Pulmonary artery endothelial cell (primary cell): ENCODE results near the gene CDH2. TPM values are rescaled to one million over a fixed set of nuclear protein-coding genes. Genes with fewer than 3 reads are reported as not detected.

Experiments used
- DNase-seq: peaks from one replicate; pipeline ENCODE4 v3.0.0-alpha.2; 2011; ENCODE audit warnings: low read depth, low spot score
- total RNA-seq: library from RNA; depleted of rRNA; stranded (reverse); fragments of >200 nt; gene quantifications from 2 replicates; pipeline ENCODE4 v1.2.3, GENCODE V29; 2014

The CDH2 gene
- total RNA-seq, 1 donor from 2014 or later = 36.5 TPM

DNA sequence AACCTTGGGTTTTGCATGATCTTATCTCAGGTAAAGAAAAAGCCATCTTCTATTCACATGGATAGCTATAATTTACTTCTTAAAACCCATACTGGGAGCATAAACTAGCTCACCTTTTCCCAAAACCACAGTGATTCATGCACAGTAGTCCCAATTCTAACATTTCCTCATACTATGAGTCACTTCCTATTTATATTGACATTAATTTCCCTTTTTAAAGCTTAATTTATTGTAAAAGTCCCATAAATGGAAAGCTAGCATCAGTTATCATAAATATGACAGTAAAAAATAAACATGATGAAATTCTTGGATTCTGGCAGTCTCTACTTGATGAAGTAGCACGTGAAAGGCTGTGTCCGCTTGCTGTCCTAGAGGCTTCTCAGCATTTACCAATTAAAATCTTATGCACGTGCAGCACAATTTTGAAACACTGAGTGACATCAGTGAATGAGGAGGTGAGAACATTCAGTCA is 180.1 kb downstream of the CDH2 start:
- DNase-seq = no peak

DNA sequence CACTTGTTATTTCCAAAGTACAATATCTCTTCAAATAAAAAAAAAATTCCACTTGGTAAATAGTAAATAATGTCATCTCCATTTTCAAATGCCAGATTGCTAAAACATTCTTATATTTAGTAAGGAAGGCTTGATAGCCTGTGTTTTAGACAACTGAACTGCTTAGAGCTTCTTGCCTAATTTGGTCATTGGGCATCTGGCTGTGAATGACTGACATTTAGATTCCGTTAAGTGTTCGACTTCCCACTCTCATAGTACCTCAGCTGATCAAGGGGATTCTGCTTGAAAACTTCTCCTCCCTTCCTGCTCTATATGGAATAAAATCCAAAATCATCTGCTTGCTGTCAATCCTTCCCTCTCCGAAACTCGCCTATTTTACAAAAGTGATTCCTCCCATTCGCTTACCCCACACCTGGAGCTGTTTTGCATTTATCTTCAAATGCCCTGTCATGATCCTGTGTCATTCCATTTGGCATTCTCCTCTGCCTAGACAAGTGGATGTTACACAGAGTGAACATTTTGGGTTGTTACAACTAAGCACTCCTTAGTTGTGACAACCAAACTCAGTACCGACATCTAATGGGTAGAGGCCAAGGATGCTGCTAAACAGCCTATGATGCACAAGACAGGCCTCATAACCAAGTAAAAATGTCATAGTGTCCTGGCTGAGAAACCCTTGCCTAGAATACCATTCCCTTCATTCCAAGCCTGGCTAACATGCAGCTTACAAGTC is 181.0 kb downstream of the CDH2 start:
- DNase-seq = no peak

DNA sequence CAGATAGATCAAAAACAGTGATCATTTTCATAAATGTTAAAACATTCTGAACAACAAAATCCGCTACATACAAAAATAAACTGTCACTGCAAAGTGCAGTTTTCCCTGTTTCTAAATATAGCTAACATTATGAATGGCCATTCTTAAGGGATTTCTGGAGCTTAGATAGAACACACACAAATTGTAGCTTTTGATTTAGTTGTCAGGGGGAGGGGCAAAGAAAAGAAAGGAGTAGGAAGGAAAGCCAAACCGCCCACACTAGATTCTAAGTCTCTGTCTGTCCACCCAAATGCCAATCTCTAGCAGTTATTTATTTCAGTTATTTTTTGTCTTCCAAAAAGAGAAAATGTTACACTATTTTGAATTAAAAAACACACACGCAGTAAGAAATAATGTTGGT is 182.4 kb downstream of the CDH2 start:
- no peak for DNase-seq

DNA sequence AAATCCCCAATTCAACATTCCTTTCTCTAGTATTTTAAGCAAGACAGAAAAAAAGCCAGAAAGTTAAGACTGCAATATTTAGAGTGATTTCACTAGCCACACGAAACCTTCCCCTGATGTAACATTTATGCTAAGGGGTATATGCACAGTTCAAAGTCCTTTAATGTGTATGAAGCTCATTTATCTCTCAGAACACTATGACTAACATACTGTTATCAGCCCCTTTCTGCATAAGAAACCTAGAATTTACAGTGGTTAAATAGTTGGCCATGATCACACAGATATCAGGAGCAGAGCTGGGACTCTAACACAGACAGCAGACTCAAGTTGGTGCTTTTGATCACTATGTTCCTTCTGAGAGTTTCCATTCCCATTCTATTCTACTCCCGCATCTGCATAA is 185.5 kb downstream of the CDH2 start:
- no peak for DNase-seq

DNA sequence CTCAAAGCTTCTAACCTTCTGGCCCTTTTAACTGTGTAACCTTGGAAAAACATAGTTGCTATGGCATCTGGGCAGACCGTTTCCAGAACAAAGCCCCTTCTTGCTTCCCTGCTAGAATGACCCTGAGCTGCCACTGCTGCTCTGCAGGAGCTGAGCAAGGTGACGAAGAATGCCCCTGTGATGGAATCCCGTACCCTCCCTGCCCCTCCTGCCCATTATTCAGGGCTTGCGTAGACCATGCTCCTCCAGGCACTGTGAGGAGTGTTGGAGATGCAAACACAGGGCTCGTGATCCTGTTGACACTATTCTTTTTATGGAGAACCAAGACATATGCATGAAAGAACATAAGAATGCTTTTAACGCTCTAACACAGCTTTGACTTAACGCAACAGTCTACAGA is 191.1 kb downstream of the CDH2 start:
- DNase-seq = no peak

GRCh38 chr18:27983780-27984179 is 193.2 kb downstream of the CDH2 start:
- DNase-seq = no peak

DNA sequence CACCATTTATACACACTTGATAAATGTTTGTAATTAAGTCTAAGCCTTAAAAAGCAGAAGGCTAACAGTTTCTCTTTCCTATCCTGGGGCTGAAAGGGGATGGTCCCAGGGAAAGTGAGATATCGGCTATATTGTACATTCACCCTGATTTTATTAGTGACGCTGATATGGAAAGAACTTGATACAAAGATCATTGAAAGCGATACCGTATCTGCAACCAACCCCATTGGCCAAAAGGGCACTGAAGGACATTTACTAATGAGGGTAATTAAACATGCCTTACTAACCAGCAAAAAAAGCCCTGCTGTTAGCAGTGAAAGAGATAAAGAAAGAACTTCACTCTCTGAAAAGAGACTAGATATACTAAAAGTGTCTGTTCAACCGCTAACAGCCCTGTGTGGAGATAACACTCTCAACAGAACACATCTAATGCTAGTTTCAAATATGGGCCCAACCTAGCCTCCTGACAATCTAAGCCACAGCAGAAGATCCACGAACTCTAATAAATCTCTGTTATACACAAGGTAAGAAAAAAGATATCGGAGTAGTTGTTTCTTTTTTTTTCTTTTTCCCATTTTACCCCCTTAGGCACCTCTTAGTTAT is 200.0 kb downstream of the CDH2 start:
- no peak for DNase-seq

DNA sequence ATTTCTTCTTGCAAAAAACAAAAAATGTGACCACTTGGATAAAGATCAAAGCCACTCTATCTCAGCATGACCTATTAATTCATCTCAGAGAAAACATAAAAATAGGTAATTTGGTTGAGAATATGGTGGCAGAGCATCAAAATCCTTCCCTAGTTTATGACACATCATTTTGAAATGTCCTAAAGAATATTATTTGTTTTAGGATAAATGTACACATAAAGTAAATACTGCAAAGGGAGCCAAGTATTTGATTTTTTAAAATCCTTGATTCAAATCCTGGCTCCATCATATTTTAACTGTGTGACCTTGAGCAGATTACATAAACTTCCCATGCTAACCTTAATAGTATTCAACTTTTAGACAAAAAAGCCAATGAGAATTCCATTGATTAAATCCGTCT is 206.6 kb downstream of the CDH2 start:
- DNase-seq = no peak

- DNase-seq = no peak
Measured at GRCh38 chr18:27969206-27969605, 207.7 kb downstream of the CDH2 start.

DNA sequence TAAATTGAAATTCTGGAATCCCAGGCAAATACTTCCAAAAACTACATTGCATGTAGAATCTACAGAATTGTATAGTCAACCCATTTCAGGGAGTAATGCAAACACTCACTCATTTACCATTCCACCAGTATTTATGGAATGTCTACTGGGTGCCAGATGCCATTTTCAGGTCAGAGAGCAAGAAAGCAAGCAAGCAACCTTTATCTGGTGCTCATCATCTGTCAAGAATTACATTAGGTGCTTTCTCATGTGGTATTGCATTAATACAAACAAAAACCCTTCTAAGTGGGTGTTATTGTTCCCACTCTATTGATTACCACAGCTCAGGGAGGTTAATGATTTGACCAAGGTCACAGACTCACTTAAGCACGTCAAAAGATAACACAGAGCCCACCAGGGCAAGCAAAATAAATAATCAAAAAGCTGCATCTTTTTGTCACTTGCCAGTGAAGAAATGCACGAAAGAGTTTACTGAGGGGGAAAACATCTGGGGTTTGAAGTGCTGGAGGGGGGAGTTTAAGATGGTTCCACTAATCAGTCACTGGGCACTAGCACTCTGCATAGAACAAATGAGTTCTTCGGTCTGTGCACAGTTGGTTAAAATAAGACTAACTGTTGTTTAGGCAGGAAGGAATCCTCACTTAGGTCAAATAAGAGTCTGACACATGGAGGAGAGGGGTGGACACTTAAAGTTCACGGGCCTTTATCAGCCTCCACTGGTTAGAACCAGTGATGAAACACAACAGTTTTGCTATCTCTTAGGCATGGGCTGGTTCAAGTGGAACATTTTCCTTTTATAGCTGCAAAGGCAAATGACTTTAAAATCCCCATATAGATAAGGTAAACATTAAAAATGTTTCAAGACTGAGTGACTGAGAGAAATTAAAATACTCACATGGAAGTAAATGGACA is 208.8 kb downstream of the CDH2 start:
- DNase-seq = no peak

DNA sequence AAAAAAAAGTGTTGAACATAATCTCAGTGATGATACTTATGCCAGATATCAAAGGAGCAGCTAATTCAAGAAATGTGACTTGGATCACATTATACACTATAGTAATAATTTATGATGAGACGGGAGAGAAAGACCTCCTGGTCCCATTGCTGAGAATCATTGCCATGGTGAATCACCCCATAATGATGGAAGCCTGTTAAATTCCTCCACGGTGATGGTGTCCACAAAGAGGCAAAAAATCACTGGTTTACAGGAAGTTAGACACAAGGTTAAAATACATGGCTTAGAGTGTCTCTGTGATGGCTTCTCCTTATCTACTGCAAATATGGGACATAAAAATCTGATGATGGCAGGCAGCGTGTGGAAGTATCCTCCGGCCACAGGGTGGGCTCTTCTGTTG is 210.0 kb downstream of the CDH2 start:
- DNase-seq = no peak

DNA sequence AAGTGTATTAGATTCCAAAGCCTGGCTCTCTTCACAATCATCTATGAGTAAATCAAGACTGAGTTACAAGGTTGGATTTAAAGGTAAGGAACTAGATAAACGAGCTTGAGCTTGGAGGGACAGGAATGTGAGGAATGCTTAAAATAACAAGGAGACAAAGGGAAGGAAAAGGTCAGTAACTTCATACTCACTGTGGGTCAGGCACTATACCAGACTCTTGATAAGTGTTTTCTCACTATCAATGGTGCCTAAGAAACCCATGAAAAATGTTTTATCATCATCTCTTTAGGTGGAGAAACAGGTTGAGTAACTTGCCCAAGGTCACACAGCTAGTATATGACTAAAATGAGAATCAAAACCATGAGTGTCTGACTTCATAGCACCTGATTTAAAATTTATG is 212.1 kb downstream of the CDH2 start:
- no peak for DNase-seq

GRCh38 chr18:27959101-27959500 is 217.8 kb downstream of the CDH2 start:
- no peak for DNase-seq

GRCh38 chr18:27956001-27956640 is 220.8 kb downstream of the CDH2 start:
- DNase-seq = no peak

GRCh38 chr18:27954226-27954625 is 222.7 kb downstream of the CDH2 start:
- DNase-seq = no peak

DNA sequence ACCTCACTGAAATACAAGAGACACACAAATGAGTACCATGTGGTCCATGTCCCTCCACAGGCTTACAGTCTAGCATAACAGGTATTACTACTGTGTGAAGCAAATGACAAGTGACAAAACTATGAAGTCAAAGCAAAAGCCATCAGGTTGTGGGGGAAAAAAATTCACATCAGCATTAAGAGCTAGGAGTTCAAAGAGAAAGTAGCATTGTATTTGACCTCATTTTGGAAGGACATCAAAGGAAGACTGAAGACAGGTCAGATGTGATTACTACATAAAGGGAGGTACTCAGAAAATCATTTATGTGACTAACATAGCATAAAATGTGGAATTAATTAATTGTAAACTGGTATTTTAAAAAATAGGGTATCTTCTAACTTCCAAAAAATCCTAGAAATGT is 224.2 kb downstream of the CDH2 start:
- DNase-seq = no peak

DNA sequence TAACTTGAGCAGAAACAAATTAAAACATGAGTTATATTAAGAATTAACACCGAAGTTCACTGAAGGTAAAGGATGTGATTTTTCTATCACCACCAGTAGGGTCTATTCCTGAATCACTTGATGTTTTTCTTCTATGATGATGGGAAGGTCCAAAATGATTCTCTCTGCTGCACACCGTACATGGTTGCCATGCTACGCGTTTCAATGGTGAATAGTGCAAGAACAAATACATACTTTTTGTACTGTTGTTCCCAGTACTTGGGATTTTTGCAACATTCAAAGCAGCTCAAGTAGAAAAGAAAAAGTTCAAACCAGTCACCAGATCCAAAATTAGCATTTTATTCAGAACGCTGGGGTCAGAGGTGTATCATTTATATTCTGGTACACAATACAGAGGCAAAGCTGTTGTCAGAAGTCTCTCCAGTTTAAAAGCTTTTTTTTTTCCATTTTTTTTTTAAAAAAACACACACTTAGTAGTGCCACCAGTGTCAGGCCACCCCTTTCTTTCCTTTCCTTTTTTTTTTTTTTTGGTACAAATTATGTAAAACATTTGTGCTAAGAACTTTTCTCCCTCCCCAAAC is 226.2 kb downstream of the CDH2 start:
- no peak for DNase-seq

DNA sequence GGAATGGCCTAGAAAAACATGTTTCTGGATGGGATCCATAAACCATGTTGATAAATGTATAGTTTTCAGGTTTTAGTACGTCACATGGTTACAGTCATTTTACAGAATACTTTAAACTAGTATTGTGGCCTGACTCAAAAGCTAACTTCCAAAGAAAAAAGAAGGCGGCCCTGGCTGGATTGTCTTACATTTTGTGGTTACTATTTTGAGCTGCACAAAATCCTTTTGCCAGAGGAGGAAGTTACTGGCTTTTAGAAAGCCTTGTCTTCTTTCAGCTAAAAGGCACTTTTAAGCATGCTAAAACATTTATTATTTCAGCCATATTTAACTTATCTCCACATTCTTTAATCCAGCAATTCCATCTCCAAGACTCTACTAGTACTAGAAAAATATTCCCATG is 227.9 kb downstream of the CDH2 start:
- no peak for DNase-seq

DNA sequence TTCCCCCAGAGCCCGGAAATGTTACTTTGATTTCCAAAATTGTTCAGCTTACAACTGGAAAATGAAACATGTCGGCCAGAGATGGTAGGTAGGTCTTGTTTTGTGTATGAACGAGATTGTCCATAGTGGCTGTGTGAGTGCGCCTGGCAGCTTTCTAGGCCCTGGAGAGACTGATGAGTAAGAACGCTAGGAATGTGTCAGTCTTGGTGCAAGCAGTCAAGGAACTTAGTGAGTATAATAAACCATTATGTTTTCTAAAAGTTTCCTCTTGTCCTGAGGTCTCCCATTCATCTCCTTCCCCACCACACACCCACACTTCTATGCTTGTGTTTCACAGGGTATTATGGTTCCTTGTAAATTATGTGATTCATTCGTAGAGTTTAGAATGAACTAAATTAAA is 234.2 kb downstream of the CDH2 start:
- no peak for DNase-seq

DNA sequence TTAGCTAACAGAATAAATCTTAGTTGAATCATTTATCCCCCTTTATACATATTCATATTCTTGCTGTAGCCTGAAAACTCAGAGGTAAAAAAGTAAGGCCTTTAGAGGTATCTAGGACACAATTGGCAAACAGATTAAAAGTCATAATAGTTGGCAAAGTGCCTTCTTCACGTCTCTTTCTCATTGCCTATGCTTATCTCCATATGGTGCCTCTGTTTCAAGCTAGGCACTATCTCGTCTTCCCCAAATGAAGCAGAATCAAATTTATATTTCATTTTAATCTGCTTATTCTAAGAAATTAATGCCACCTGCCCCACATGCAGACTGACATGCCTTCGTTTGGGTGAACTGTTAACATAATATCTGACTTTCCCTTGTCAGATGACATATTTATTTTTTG is 245.4 kb downstream of the CDH2 start:
- DNase-seq = no peak

DNA sequence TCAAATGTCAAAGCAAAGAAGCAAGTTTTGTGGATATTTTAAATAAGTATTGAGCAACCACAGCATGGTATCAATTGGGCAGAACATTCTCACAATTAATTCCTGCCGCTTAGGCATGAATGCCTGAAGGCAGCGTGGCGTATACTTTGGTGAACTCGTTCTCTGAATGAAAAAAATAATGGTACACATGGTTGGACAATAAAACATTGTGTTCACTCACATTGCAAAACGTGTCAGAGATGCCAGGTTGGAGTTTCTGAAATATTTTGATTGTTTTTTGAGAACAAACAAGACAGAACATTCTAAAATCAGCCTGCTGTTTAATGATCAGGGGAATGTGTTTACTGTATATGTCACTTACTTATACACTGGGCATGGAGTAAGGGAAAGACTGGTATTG is 254.2 kb downstream of the CDH2 start:
- DNase-seq = no peak
